Heart left ventricle (tissue), 16 donors: Measurements from ENCODE around the gene SIAH2. TPM values are rescaled to one million over a fixed set of nuclear protein-coding genes. Genes with fewer than 3 reads are reported as not detected.

Experiments used
- ATAC-seq, 4 donors: fragments of 200-7000 bp; cut with Tn5 transposase; one replicate each; pipeline ENCODE4 v1.9.1; 2020 to 2022; ENCODE audit warnings: moderate library complexity in 4 of 4, mild to moderate bottlenecking in 3 of 4, moderate number of reproducible peaks in 1 of 4
- DNase-seq, 5 donors: peaks; one replicate each; pipeline ENCODE4 v3.0.0-alpha.2; 2020
- H3K27ac ChIP-seq, 12 donors: fragments of 200-600 bp; sonication (generic) in 4 of 12; one replicate each; pipeline versions ENCODE4 v1.5.0 to v1.8.0; 2016 to 2022; ENCODE audit warnings: mild to moderate bottlenecking in 2 of 12
- H3K27me3 ChIP-seq, 9 donors: fragments of 200-600 bp; sonication (generic) in 2 of 9; one replicate each; pipeline versions ENCODE4 v1.5.1 to v1.8.0; 2016 to 2022; ENCODE audit warnings: mild to moderate bottlenecking in 3 of 9
- H3K36me3 ChIP-seq, 9 donors: fragments of 200-600 bp; sonication (generic) in 2 of 9; one replicate each; pipeline versions ENCODE4 v1.5.0 to v1.8.0; 2018 to 2022; ENCODE audit warnings: mild to moderate bottlenecking in 2 of 9
- H3K4me1 ChIP-seq, 12 donors: fragments of 200-600 bp; sonication (generic) in 4 of 12; one replicate each; pipeline versions ENCODE4 v1.5.0 to v1.8.0; 2016 to 2022; ENCODE audit warnings: mild to moderate bottlenecking in 3 of 12
- H3K4me3 ChIP-seq, 12 donors: fragments of 200-600 bp; sonication (generic) in 4 of 12; one replicate each; pipeline versions ENCODE4 v1.5.0 to v1.8.0; 2017 to 2022; ENCODE audit warnings: mild to moderate bottlenecking in 9 of 12, moderate library complexity in 4 of 12
- H3K9me3 ChIP-seq, 12 donors: fragments of 200-600 bp; sonication (generic) in 4 of 12; one replicate each; pipeline versions ENCODE4 v1.5.0 to v1.8.0; 2016 to 2022; ENCODE audit warnings: mild to moderate bottlenecking in 1 of 12
- CTCF ChIP-seq, 12 donors: fragments of 200-600 bp; sonication (generic) in 4 of 12; IDR thresholded peaks; one replicate each; pipeline versions ENCODE4 v1.5.0 to v1.8.0; 2018 to 2022; ENCODE audit warnings: antibody characterized with exemption in 12 of 12, mild to moderate bottlenecking in 5 of 12
- POLR2A ChIP-seq, 2 donors: fragments of 450-650 bp; IDR thresholded peaks; one replicate each; pipeline ENCODE4 v1.6.1; 2017; ENCODE audit warnings: antibody characterized with exemption in 2 of 2, mild to moderate bottlenecking in 2 of 2, moderate library complexity in 2 of 2
- WGBS, 4 donors: extraction: QIAGEN DNeasy Blood & Tissue Kit in 2 of 4; methylation state at CpG; one replicate each; pipeline versions ENCODE4 v1.1.5 to v1.1.7; 2013 to 2018; 5-methylcytosine and 5-hydroxymethylcytosine counted together
- intact Hi-C, 10 donors: fragments of 100-400 bp; cut with DNase I; formaldehyde crosslinking; loops; one replicate each; pipeline versions ENCODE4 v1.11.1 to v1.14.2; 2022
- polyA plus RNA-seq, 2 donors: library from polyadenylated mRNA; stranded (reverse); fragments of 200-250 nt; gene quantifications; one replicate each; pipeline ENCODE4 v1.2.3, GENCODE V29; 2013
- total RNA-seq, 9 donors: library from RNA; depleted of rRNA in 2 of 9; stranded (reverse); fragments of >200 nt in 2 of 9; fragmentation: NEBNext Ultra II Directional in 3 of 9; extraction: Animal tissue kit (Norgen Biotek cat#: 25700) in 3 of 9; gene quantifications; one replicate each; pipeline versions ENCODE4 v1.1.0 to v1.2.4, GENCODE V29; 2016 to 2023
- donor health status: ischemic (EF 13 %, LVEDD 7.1; RV severe dilation, severe dysfunction).
- donor health status: healthy with polysubstance abuse.
- donor health status: DM: no; HTN: yes; CAD: no.
- donor health status: DM: no; HTN: no; CAD: no.
- donor health status: ischemic (EF 25% LVEDD 6.9; RV normal size, moderate dysfunction).
- donor health status: ischemic (EF 25% LVEDD 5.7; RV mildly dilated, moderate dysfunction).
- donor health status: healthy.
- donor health status: DM: yes; HTN: yes; CAD: no.
- donor health status: ischemic (EF 35%, LVEDD 5.7; RV mildly dilated, moderate dysfunction).
- donor health status: nonischemic (EF 11% LVEDD 7.7; RV severe dilation, severe dysfunction).
- donor health status: DM: yes; HTN: yes; CAD: no.
- donor health status: PGD.
- donor health status: ischemic (EF 29% LVEDD 5.4; RV normal size, mild dysfunction).
- donor health status: nonischemic (EF 23%, LVEDD 6.1; RV moderate dilation, normal function).

Gene SIAH2
- total and polyA plus RNA-seq, 11 donors = 7.1 to 38.7 (median 23.4) TPM

DNA sequence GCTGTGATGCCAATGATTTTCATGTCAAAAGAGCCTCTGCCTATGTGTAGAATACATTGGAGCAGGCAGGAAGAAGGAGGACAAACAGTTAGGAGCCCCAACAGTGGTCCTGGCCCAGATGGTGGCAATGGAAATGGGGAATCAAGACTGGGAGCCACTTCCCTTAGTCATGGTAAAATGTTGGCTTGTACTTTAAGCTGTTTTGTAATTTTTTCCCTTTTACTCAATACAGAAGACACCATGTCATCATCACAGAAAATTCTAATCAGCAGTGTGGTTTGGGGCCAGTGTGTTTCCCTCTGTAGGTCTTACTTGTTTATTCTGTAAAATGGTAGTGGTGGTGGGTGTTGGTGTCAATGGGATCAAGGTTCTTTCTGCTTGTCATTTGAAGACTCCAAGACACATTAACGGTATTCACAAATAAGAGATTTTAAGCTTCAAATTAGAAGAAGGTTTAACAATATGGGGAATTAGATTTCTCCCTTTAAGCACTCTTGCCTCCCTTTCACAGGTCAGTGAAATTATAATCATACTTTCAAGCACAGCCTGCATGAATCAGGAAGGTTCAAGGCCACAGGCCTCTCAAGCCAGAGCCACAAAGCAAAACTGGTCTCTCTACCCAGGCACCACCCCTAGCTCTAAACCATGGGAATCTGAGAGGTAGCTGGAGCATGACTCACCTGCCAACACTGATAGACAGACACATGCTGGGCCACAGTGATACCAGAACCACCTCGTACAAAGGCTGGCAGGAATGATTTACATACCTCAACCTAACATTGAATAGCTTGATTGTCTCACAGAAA is 24.9 kb downstream of the SIAH2 start:
- Histone ChIP-seq H3K4me1 (peaks cover 0 to 64% (median 29%) of the 10 kb centered on the region in 12 donors), H3K27me3 (no peaks in the 10 kb centered on the region), H3K9me3 (no peaks in the 10 kb centered on the region), H3K4me3 (no peak overlapping the region), H3K27ac (peak overlapping the region in 4 of 12 donors; percentile 9 to 70 (median 14)), H3K36me3 (peaks cover 0 to 22% (median 17%) of the 10 kb centered on the region in 9 donors)
- WGBS, 4 donors = 68 to 80% (median 79%) methylated on average over 2 of the region's 2 CpGs
- TF ChIP-seq CTCF (IDR thresholded peaks at IDR 0.05) (no peak), POLR2A (IDR thresholded peaks at IDR 0.05) (no peak)
- intact Hi-C loops = loop anchor here in 1 of 10 donors (5.0 kb wide), 1 partner anchor 34 kb away; no protein-coding TSS in a partner anchor
- ATAC-seq (peak in 1 of 4 donors; percentile 40), DNase-seq (no peak)

- no peak for ATAC-seq
- DNase-seq = no peak
- intact Hi-C loops = loop anchor here in 1 of 10 donors (5.0 kb wide), 1 partner anchor 35 kb away; no protein-coding TSS in a partner anchor
- Histone ChIP-seq H3K27me3 (no peaks in the 10 kb centered on the region), H3K27ac (no peak overlapping the region), H3K4me1 (peaks cover 0 to 64% (median 29%) of the 10 kb centered on the region in 12 donors), H3K4me3 (no peak overlapping the region), H3K9me3 (no peaks in the 10 kb centered on the region), H3K36me3 (peaks cover 0 to 18% (median 14%) of the 10 kb centered on the region in 9 donors)
- 66 to 79% (median 73%) methylated on average over 8 of the region's 8 CpGs for WGBS, 4 donors
- no peak for TF ChIP-seq POLR2A (IDR thresholded peaks at IDR 0.05)
- no peak for TF ChIP-seq CTCF (IDR thresholded peaks at IDR 0.05)
Observed at GRCh38 chr3:150736903-150737832, 25.8 kb downstream of the SIAH2 start.

DNA sequence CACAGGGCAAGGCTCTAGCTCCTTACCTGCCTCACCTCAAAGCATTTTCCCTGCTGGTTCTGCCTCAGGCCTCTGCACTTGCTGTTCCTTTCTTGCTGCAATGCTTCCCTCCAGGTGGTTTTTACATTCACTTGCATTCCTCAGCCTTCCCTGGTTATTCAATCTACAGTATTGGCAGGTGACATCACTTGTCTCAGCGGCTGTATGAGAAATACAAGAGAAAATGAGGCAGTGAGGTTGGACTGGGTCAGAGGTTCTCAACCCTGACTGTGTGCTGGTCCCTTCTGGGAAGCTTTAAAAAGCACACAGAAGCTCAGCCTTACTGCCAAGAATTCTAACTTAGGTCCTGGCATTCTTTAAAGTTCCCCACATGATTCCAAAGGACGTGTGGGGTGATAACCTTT is 26.7 kb downstream of the SIAH2 start:
- intact Hi-C loops = loop anchor here in 1 of 10 donors (5.0 kb wide), 1 partner anchor 36 kb away; no protein-coding TSS in a partner anchor
- Histone ChIP-seq H3K9me3 (no peaks in the 10 kb centered on the region), H3K27me3 (no peaks in the 10 kb centered on the region), H3K4me1 (peaks cover 0 to 61% (median 27%) of the 10 kb centered on the region in 12 donors), H3K4me3 (no peak overlapping the region), H3K27ac (peak overlapping the region in 7 of 12 donors; percentile 6 to 54 (median 34)), H3K36me3 (peaks cover 0 to 9% (median 6%) of the 10 kb centered on the region in 9 donors)
- DNase-seq (no peak), ATAC-seq (peak in 1 of 4 donors; percentile 47)
- 16 to 30% (median 20%) methylated on average over 2 of the region's 2 CpGs for WGBS, 4 donors
- TF ChIP-seq POLR2A (IDR thresholded peaks at IDR 0.05) = no peak

DNA sequence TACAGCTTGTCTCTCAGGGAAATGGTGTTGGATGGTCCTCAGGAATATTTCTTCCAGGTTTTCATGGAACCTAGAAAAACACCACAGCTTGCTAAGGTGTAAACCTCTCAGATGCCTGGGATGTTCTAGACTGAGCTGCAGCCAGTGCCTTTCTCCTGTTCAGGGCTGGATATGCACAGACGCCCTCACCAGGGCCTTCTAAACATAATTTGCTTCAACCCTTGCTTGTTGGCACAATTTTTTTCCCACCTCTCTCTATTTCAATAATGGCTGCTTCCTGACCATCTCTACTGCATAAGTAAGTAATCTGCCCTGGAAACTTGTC is 28.2 kb downstream of the SIAH2 start:
- no peaks in the 10 kb centered on the region for H3K36me3 ChIP-seq
- no peaks in the 10 kb centered on the region for H3K27me3 ChIP-seq
- no peak for TF ChIP-seq POLR2A (IDR thresholded peaks at IDR 0.05)
- TF ChIP-seq CTCF (IDR thresholded peaks at IDR 0.05) = no peak
- peaks cover 0 to 58% (median 26%) of the 10 kb centered on the region in 12 donors for H3K4me1 ChIP-seq
- peak overlapping the region in 1 of 12 donors; percentile 10 for H3K27ac ChIP-seq
- H3K4me3 ChIP-seq = no peak overlapping the region
- DNase-seq (no peak), ATAC-seq (no peak)
- intact Hi-C loops = loop anchor here in 1 of 10 donors (5.0 kb wide), 1 partner anchor 38 kb away; no protein-coding TSS in a partner anchor
- 52 to 79% (median 68%) methylated on average over 1 of the region's 1 CpG for WGBS, 4 donors
- H3K9me3 ChIP-seq = no peaks in the 10 kb centered on the region
